ENCODE measurements around the gene LRIT3.
"Not testable (repeated sequence)": the region's sequence is repeated elsewhere in the genome, so short reads cannot be mapped to it uniquely, and the experiment has no call there.

LRIT3 gene

DNA sequence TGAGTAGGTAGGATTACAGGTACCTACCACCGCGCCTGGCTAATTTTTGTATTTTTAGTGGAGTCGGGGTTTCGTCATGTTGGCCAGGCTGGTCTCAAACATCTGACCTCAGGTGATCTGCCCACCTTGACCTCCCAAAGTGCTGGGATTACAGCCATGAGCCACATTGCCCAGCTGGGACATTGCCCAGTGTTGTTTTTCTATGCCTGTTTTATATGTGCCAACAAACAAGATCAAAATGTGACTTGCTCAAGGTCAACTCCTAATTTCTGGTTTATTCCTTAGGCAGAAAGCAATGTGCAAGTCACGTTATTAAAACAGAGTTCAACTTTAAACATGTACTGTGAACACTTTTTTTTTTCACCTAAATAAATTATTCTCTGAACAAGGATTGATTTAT is 2.7 kb downstream of the LRIT3 start:
- no peak for DNase-seq

- not testable (repeated sequence) for DNase-seq
These were observed 11.8 kb downstream of the LRIT3 start for GRCh38 chr4:109859426-109860300.

- no peak for DNase-seq
These were observed 13.4 kb downstream of the LRIT3 start for GRCh38 chr4:109861271-109861670.

- DNase-seq: no peak
These were observed 14.1 kb downstream of the LRIT3 start for GRCh38 chr4:109861916-109862511.

DNA sequence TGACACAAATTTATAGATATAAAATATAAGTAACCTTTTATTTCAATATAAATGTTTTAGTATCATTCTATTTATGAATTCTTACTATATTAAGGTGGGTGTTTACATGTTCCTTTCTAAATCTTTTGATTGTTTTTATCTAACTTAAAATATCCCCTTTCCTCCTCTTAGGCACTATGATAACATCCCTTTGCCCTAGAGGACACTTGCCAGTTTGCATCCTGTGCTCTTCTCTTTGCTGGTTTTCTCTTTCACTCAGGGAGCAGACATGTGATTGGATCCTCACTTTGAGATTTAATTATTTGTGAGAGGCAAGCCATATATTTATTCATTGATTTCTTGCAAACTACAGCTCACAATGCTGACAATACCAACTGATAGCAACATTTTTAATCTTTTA is 16.2 kb downstream of the LRIT3 start:
- no peak for DNase-seq

DNA sequence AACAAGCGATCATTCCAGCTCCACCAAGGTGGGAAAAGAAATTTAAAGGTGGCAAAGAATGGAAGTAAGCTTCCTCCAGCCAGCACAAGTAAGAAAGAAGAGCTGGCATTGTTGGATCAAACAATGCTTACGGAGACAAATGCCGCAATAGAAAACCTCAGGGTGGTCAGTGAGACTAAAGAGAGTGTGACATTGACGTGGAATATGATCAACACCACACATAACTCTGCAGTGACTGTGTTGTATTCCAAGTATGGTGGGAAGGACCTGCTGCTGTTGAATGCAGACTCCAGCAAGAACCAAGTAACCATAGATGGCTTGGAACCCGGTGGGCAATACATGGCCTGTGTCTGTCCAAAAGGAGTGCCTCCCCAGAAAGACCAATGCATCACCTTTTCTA is 22.2 kb downstream of the LRIT3 start:
- no peak for DNase-seq

DNA sequence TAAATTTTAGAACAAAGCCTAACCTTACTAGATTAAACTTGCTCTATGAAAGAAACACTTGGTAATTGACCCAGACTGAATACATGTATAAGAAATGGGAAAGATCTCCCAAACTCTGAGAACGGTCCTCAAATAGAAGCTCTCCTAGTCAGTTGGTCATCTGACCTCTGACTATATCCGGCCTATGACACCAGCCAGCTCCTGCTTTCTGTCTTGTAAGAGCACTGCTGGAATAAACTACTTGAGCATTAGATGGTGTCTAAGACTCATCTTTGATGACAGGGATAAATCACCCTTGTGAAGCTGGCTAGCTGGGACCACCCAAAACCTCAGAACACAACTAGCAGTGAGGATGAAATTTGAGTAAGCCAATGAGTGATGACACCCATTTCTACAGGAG is 24.2 kb downstream of the LRIT3 start:
- no peak for DNase-seq

DNA sequence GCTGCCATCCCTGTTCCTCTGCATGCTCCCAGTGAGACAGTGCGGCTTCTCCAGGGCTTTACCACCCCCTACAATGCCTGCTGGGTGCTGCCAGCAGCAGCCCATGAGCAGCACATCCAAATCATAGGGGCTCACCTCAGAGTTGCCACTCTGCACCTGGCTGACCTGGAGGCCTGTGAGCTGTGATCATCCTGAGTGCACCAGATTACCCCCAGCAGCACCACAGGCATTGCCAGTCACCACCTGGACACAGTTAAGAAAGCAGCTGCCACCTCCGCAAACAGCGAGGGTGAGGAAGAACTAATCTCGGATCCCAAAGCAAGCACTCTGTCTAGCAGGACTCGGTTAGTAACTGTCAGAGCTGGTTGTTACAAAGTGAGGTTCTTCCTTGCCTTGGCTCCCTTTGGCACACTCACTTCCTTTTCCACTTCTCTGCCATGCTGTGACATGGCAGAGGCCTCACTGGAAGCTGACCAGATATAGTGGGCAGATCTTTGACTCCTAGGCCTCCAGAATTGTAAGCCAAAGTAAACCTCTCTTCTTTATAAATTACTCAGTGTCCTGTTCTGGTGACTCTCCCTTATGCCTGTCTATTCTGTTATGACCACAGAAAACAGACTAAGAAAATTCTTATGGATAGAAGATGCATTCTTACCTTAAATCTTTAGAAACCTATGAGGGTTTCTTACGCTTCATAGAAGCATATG is 25.2 kb downstream of the LRIT3 start:
- no peak for DNase-seq

DNA sequence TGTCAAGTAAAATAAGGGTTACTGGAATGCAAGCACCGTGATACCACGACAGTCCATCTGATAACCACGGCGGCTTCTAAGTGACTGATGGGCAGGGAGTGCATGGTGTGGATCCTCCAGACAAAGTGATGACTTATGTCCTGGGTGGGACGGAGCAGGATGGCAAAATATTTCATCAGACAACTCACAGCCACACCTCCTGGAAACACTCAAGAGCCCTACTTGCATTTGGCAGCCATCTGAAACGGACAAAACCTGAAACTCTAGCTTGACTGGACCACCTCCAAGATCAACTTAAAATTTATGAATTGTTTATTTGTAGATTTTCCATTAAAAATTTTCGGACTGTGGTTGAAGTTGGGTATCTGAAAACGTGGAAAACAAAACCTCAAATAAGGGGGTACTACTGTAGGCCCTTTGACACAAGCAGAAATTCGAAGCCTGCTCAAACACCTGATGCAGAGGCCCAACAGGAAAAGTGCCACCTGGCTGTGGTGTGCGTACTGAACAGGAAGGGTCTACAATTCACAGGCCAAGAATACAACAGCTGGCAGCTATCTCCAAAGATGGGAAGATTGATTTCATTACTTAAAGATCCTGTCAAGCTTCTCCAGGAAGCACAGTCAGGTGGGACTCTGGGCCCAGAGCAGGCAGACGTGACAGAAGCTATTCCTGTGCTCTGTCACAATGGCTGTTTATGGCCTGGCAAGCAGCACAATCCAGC is 26.0 kb downstream of the LRIT3 start:
- DNase-seq: no peak

GRCh38 chr4:109875106-109875505 is 27.2 kb downstream of the LRIT3 start:
- DNase-seq: no peak

DNA sequence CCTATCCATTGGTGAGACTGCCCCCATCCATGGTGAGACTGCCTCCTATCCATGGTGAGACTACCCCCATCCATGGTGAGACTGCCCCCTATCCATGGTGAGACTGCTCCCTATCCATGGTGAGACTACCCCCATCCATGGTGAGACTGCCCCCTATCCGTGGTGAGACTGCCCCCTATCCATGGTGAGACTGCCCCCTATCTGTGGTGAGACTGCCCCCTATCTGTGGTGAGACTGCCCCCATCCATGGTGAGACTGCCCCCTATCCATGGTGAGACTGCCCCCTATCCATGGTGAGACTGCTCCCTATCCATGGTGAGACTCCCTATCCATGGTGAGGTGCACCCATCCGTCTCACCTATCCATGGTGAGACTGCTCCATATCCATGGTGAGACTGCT is 27.6 kb downstream of the LRIT3 start:
- not testable (repeated sequence) for DNase-seq

DNA sequence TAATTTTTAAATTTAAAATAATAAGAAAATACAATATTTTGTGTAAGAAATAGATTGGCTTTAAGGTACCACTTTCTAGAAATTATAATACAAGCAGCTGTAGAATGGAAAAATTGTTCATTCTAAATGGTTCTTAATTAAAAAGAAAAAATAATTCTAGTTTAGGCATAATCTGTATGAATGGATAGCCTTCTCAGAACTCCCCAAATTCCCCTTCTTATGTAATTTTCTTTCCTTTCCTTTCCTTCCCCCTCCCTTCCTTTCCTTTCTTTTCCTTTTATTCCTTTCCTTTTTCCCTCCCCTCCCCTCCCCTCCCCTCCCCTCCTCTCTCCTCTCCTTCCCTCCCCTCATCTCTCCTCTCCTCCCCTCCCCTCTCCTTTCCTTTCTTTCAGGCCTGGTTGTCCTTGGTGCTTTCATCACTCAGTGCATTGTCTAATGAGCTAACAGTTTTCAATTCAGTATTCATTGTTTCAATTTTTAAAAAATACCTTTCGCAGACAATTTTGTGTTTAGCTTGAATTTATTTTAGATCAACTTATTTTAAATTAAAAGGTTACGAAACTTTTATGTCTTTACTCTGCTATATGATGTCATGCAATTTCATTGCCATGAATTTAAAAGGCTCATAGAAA is 28.8 kb downstream of the LRIT3 start:
- DNase-seq: no peak

DNA sequence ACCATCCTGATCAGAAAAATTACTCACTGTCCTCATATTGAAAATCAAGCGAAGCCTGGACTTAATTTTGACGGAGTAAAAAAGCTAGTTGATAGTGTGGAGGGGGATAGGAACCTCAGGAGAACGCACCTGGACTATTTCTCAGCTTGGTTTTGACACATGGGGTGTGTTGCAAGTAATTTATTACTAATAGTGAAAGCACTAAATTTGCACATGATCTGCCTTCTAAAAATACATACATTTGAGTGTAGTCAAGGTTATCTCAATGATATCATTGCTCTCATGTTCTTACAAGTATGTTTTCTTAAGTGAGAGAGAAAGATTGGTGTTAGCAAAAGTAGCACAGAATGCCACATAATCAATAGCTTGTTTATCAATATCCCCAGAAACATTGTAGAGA is 29.5 kb downstream of the LRIT3 start:
- no peak for DNase-seq

DNA sequence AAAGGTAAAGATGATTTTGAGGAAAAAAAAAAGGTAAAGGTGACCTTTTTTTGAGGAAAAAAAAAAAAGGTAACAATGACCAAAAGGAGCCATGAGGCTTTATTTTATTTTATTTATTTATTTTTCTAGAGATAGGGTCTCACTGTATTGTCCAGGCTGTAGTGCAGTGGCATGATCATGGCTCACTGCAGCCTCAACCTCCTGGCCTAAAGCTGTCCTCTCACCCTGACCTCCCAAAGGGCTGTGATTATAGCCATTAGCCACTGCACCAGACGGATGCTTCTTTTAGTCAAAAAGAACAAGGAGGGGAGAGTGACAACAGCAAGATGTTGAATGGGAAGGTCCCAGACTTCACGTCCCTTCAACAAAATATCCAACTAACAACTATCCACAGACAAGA is 30.4 kb downstream of the LRIT3 start:
- DNase-seq: no peak

DNA sequence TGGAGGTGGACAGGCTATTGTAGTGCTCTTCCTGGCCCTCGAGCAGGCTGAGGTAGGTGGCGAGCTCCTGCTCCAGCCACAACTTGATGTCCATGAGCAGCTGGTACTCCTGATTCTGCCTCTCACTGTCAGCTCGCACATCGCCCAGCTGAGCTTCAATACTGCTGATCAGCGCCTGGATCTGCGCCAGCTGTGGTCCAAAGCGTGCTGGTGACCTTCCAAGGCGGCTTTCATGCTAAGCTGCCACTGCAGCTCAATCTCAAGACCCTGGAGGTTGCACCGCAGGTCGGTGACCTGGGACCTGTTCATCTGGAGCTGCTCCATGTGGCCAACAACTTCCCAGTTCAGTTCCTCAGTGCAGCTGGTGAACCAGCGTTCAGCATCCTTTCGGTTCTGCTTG is 31.2 kb downstream of the LRIT3 start:
- DNase-seq: no peak

DNA sequence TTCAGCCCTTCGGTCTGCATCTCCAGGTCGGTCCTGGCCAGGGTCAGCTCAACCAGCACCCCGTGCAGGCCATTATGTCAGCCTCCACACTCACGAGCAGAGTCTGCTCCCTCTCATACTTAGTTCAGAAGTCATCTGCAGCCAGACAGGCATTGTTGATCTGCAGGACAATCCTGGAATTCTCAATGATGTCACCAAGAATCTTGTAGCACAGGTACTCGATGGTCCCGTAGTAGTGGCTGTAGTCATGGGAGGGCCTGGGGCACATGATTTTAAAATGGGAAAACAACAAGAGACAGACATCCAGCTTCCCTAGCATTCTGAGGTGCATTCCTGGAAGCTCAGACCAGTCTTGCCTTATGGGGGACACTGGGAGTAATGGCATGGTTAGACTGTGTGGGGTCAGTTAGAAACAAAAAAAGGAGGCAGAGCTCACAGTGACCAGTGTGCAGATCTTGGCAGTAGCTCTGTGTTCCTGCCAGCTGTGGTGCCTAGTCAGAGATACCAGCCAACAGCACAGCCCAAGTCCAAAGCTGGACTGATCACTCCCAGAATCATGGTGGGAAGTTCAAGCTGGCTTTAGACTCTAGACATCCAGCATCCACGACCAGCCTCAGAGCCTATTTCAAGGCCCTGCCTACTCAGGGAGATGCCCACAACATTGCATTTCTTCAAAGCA is 31.9 kb downstream of the LRIT3 start:
- DNase-seq: no peak

DNA sequence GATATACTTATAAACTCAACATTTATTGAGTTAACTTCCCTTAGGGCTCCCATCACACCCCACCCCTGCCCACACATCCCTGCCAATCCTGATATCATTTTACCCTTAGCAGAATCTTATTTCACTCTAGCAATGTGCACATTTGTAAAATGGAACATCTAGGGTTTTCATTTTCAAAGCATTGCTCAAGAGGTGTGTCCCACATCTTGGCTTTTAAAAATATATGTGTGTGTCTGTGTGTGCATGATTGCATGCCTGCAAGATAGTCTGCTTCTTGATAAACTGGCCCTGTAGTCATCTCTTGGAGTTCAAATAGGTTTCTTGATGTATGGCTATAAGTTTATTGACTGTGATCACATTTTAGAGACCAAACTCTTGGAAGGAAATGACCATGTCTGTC is 38.4 kb downstream of the LRIT3 start:
- no peak for DNase-seq

DNA sequence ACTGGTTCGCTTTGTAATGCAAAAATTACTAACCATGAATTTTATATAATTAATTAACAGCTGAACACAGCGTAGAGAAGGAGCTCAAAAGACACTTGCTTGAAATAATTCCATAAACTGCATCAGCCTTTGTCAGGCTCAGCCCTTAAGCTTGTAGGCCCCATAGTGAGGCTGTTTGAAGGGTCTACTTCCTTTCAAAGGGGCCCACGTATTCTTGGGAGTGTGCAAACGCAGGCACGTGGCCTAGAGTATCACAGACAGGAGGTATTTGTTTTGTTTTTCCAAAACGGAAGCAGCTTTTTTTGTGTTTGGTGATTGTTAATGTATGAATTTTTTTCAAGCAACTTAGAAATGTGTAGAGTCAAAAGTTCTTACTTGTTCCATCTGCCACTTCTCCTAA is 39.2 kb downstream of the LRIT3 start:
- DNase-seq: no peak

- DNase-seq: no peak
These were observed 42.2 kb downstream of the LRIT3 start for GRCh38 chr4:109890076-109890475.

- DNase-seq: no peak
These were observed 54.8 kb downstream of the LRIT3 start for GRCh38 chr4:109902559-109903251.

DNA sequence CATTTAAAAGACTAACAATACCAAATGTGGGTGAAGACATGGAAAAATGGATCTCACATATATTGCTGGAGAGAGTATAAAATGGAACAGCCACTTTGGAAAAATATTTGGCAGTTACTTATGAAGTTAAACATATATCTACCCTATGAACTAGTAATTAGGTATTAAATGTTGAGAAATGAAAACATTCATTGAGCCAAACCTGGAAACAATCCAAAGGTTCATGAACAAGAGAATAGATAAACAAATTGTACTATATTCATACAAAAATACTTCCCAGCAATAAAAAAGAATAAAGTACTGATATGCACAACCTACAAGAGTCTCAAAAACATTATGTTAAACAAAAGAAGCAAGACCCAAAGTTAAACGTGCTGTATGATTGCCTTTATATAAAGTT is 60.8 kb downstream of the LRIT3 start:
- no peak for DNase-seq

DNA sequence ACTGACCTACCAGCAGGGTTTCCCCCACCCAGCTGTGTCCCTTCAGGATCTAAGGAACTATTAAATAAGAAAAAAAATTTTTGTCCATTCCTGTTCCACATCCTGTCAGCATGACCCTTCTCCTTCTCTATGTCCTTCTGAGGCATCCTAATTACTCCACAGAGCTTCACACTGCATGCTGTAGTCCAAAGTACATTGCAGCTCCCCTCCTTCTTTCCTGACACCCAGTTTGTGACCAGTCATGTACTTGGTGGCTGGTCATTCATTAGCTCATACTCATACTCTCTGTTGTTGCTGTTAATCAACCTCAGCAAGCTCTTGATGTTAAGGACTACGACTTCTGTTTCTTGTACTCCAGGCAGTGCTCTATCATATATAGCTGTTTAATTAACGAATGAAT is 62.3 kb downstream of the LRIT3 start:
- DNase-seq: no peak
